AG04450 (cell line): ENCODE results near the gene VWA5B1. TPM values are rescaled to one million over a fixed set of nuclear protein-coding genes. Genes with fewer than 3 reads are reported as not detected.
A peak's percentile ranks its signal among the peaks of the same experiment; 100 is the strongest.

Source experiments
- CTCF ChIA-PET: fragments of 300-600, 350-600 bp; formaldehyde crosslinking; extraction: SDS; loops from one replicate; lab custom pipeline; 2022; ENCODE audit warnings: antibody characterized with exemption, inconsistent platforms; lab: Charles Lee
- POLR2A ChIA-PET: fragments of 350-600 bp; formaldehyde crosslinking; extraction: SDS; loops from one replicate; lab custom pipeline; 2021; ENCODE audit warnings: antibody characterized with exemption, inconsistent platforms; lab: Yijun Ruan, JAX
- DNase-seq: peaks from one replicate; pipeline ENCODE4 v3.0.0-alpha.2; 2011; ENCODE audit warnings: low read depth, low spot score
- H3K27ac ChIP-seq: one replicate; pipeline ENCODE4 v1.5.1; 2012; ENCODE audit warnings: low read depth, low read length, control low read depth
- H3K27me3 ChIP-seq: one replicate; pipeline ENCODE4 v1.6.0; 2012; ENCODE audit warnings: low read length; ENCODE audit not compliant: control insufficient read depth, insufficient read depth
- H3K4me3 ChIP-seq: 2 replicates; pipeline ENCODE4 v1.5.1; 2011; ENCODE audit warnings: mild to moderate bottlenecking, low read depth, low read length, control low read depth
- H3K9me3 ChIP-seq: 2 replicates; pipeline ENCODE4 v1.5.1; 2012; ENCODE audit warnings: low read length; ENCODE audit not compliant: control insufficient read depth, insufficient read depth
- polyA plus RNA-seq: library from polyadenylated mRNA; depleted of rRNA; stranded (reverse); fragments of >200 nt; gene quantifications from 2 replicates; pipeline ENCODE4 v1.2.3, GENCODE V29; 2011
- TF ChIP-seq, protein P1 (sequence below): IDR thresholded peaks from 2 replicates; pipeline ENCODE4 v1.5.1; 2011; ENCODE audit warnings: low read depth, low read length, control low read depth, inconsistent platforms

The VWA5B1 gene
- polyA plus RNA-seq, 1 experiment = not detected

DNA sequence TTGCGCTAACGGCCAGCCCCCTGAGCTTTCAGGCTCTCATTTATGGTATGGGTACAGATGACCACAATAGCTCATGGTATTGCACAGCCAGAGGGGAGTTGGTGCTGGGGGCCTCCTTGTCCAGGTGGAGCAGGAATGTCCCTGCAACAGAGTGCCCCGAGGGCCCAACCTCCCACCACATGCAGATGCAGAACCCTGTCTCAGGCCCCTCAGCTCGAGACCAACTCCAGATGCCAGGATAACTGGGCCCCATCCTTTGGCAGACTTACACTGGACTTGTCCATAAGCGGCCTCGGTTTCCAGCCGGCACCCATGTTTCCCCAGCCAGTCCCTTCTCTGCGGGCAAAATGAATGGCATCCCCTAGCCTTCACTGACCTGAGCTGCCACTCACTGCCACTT lies 67.1 kb downstream of the VWA5B1 start:
- ChIA-PET POLR2A (no interaction called here), CTCF (interaction anchor here (0.6 to 1.2 kb wide), 4 partner anchors 24 to 145 kb away, joined by 3 to 5 read pairs (median 3); no protein-coding TSS in a partner anchor)
- peaks cover 3% of the 10 kb centered on the region; the same call in 1 of the 2 replicates for H3K9me3 ChIP-seq
- no peak overlapping the region for H3K4me3 ChIP-seq
- DNase-seq = no peak
- H3K27ac ChIP-seq = no peak overlapping the region
- TF ChIP-seq, protein P1, sequence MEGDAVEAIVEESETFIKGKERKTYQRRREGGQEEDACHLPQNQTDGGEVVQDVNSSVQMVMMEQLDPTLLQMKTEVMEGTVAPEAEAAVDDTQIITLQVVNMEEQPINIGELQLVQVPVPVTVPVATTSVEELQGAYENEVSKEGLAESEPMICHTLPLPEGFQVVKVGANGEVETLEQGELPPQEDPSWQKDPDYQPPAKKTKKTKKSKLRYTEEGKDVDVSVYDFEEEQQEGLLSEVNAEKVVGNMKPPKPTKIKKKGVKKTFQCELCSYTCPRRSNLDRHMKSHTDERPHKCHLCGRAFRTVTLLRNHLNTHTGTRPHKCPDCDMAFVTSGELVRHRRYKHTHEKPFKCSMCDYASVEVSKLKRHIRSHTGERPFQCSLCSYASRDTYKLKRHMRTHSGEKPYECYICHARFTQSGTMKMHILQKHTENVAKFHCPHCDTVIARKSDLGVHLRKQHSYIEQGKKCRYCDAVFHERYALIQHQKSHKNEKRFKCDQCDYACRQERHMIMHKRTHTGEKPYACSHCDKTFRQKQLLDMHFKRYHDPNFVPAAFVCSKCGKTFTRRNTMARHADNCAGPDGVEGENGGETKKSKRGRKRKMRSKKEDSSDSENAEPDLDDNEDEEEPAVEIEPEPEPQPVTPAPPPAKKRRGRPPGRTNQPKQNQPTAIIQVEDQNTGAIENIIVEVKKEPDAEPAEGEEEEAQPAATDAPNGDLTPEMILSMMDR = no peak
- peaks cover 40% of the 10 kb centered on the region for H3K27me3 ChIP-seq

DNA sequence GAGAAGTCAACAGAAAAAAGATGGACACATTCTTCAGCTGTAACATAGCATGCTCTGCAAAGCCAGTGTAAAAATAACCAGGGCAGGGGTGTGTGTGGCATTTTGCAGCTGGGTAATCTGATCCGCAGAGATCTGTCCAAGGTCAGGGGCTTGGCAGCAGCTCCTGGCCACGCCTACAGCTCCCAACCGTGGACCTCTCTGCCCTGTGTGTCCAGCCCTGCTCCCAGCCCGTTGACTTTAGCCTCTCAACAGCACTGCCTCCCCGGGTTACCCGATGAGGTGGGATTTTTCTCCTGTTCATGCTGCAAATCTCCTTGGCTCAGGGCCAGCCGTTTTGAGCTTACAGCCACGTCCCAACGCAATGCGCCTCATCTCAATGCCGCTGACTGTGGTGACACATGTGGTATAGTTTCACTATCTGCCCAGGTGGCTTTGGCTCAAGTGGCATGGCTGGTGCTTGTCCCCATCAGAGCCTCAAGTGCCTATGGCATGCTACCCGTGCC lies 68.1 kb downstream of the VWA5B1 start:
- DNase-seq = peak; percentile 44
- no peak overlapping the region; the same call in 1 of the 2 replicates for H3K4me3 ChIP-seq
- CTCF ChIA-PET = no interaction called here
- peaks cover 3% of the 10 kb centered on the region; the same call in 1 of the 2 replicates for H3K9me3 ChIP-seq
- POLR2A ChIA-PET = interaction anchor here (0.7 to 1.8 kb wide), 5 partner anchors 21 to 256 kb away, joined by 3 to 9 read pairs (median 3); no protein-coding TSS in a partner anchor
- peaks cover 40% of the 10 kb centered on the region for H3K27me3 ChIP-seq
- no peak overlapping the region for H3K27ac ChIP-seq
- TF ChIP-seq, protein P1 = no peak

DNA sequence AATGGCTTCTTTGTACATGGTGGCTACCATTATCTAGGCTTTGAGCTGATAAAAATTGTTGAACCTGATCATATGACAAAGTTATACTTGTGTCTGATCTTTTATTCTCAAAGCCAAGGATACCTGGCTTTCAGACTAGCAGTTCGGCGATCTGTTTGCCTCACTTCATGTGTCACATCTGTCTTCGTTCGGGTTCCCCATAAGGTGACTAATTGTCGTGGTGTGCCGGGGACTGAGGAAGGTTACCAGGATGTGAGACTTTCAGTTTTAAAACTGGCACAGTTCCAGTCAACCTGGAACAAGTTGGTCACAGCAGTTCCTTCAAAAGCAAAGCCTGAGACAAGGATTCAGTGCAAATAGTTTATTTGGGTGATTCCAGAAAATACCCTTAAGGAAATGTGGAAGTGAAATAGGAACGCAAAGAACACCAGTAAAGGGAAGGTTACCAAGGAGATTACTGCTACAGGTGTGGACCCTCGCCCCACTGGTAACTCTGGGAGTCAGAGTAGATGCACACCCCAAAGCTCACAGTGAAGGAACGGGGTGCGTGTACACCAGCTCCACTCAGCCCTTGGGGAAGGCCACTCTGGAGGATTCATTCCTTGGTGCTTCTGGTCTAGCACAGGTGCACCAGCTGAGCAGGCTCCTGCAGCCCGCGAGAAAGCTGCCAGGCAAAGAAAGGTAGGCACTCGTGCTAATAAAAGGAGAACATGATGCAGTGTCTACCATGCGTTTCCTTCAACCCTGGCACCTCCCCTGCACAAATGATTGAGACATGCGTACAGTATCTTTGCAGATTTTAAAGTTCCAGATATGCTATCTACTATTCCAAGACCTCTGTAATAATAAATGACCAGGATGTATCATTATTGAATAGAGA lies 69.0 kb downstream of the VWA5B1 start:
- ChIA-PET POLR2A (interaction anchor here (1.8 kb wide), 1 partner anchor 135 kb away, joined by 9 read pairs; no protein-coding TSS in a partner anchor), CTCF (no interaction called here)
- Histone ChIP-seq H3K4me3 (no peak overlapping the region), H3K27ac (no peak overlapping the region), H3K27me3 (peaks cover 45% of the 10 kb centered on the region), H3K9me3 (peaks cover 3% of the 10 kb centered on the region; the same call in 1 of the 2 replicates)
- DNase-seq = no peak
- TF ChIP-seq, protein P1 = no peak

DNA sequence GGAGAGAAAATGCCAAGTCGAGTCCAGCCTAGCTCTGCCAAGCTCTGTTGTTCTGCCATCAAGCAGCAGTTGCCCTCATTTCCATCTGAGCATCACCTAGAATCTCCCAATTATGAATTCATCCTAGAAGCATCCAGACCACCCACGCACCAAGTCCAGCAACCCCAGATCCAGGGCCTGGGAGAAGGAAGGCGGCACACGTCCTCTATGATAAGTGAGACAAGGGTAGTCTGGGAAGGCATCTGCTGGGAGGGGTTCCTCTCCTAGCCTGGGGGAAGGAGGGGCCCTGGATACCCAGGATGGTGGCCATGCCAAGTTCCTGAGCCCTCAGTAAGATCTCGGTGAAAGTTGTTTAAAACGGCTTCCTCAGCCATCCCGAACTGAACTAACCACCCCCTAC lies 70.7 kb downstream of the VWA5B1 start:
- Histone ChIP-seq H3K4me3 (no peak overlapping the region), H3K27me3 (peaks cover 52% of the 10 kb centered on the region), H3K9me3 (peaks cover 3% of the 10 kb centered on the region; the same call in 1 of the 2 replicates), H3K27ac (no peak overlapping the region)
- TF ChIP-seq, protein P1 = no peak
- ChIA-PET POLR2A (no interaction called here), CTCF (interaction anchor here (0.6 to 2.6 kb wide), 16 partner anchors 9 to 152 kb away, joined by 3 to 17 read pairs (median 5); no protein-coding TSS in a partner anchor)
- DNase-seq = no peak
